GM19035 (cell line): Measurements from ENCODE around the gene ELF3.
"Not testable (repeated sequence)": the region's sequence is repeated elsewhere in the genome, so short reads cannot be mapped to it uniquely, and the experiment has no call there.

ENCODE experiments used
- ATAC-seq: cut with Tn5 transposase; IDR thresholded peaks from one replicate; pipeline ENCODE4 v1.9.1; 2021; ENCODE audit not compliant: unreplicated experiment

ELF3 gene

GRCh38 chr1:202007805-202008489 lies 2.4 kb upstream of the ELF3 start:
- ATAC-seq = no peak

- peak; percentile 54 for ATAC-seq
Observed at GRCh38 chr1:202009326-202010179, 834 bp upstream of the ELF3 start.

DNA sequence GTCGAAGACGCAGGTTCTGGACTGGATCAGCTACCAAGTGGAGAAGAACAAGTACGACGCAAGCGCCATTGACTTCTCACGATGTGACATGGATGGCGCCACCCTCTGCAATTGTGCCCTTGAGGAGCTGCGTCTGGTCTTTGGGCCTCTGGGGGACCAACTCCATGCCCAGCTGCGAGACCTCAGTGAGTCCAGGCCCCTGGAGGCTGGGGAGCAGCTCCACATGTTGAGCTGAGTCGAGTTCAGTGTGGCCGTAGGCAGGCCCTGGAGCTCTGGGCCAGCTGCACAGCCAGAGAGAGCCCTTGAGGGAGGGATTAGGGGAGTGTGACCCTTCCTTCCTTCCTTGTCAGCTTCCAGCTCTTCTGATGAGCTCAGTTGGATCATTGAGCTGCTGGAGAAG lies 1.6 kb downstream of the ELF3 start:
- ATAC-seq = no peak

DNA sequence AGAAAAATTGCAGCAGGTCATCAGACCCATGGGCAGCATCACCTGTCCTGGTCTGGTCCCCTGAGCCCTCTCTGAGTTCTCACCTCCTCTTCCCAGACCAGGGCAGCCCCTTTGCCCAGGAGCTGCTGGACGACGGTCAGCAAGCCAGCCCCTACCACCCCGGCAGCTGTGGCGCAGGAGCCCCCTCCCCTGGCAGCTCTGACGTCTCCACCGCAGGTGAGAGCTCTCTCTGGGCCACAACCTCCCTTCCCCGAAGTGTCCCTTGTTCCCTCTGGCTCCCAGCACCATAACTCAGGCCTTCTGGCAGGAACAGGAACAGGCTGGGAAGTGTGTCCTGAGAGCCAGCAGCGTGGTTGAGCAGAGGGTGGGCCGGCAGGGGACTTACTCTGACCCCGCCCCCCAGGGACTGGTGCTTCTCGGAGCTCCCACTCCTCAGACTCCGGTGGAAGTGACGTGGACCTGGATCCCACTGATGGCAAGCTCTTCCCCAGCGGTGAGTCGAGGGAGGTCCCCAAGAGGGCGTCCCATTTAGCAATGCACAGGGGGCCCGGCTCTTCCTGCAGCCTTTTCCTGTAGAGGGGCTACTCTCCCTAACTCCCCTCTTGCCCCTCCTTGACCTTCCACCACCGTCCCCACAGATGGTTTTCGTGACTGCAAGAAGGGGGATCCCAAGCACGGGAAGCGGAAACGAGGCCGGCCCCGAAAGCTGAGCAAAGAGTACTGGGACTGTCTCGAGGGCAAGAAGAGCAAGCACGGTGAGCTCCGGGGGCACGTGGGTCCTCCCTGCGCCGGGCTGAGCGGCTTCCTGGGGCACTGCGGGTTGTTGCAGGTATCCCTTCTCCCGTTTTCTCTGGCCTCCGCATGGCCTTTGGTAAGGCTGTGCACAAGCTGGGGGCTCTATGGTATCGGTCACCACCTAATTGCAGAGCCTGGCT lies 2.4 kb downstream of the ELF3 start:
- ATAC-seq = no peak

DNA sequence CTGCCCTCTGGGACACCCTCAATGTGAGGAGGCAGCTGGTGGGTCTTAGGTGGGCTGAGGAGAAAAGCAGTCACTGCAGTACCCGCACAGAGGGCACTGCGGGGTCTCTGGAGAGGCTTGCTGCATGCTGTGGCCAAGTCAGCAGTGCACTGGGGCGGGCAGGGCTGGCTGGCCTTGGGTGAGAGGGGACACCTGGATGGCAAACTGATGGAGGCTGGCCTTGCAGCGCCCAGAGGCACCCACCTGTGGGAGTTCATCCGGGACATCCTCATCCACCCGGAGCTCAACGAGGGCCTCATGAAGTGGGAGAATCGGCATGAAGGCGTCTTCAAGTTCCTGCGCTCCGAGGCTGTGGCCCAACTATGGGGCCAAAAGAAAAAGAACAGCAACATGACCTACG lies 3.2 kb downstream of the ELF3 start:
- ATAC-seq = no peak

- no peak for ATAC-seq
Observed at GRCh38 chr1:202014060-202014459, 3.7 kb downstream of the ELF3 start.

- ATAC-seq = no peak
Observed at GRCh38 chr1:202014915-202015661, 4.7 kb downstream of the ELF3 start.

DNA sequence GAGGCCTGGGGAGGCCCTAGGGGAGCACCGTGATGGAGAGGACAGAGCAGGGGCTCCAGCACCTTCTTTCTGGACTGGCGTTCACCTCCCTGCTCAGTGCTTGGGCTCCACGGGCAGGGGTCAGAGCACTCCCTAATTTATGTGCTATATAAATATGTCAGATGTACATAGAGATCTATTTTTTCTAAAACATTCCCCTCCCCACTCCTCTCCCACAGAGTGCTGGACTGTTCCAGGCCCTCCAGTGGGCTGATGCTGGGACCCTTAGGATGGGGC lies 5.2 kb downstream of the ELF3 start:
- ATAC-seq = no peak

GRCh38 chr1:202016022-202016810 lies 5.8 kb downstream of the ELF3 start:
- no peak for ATAC-seq

DNA sequence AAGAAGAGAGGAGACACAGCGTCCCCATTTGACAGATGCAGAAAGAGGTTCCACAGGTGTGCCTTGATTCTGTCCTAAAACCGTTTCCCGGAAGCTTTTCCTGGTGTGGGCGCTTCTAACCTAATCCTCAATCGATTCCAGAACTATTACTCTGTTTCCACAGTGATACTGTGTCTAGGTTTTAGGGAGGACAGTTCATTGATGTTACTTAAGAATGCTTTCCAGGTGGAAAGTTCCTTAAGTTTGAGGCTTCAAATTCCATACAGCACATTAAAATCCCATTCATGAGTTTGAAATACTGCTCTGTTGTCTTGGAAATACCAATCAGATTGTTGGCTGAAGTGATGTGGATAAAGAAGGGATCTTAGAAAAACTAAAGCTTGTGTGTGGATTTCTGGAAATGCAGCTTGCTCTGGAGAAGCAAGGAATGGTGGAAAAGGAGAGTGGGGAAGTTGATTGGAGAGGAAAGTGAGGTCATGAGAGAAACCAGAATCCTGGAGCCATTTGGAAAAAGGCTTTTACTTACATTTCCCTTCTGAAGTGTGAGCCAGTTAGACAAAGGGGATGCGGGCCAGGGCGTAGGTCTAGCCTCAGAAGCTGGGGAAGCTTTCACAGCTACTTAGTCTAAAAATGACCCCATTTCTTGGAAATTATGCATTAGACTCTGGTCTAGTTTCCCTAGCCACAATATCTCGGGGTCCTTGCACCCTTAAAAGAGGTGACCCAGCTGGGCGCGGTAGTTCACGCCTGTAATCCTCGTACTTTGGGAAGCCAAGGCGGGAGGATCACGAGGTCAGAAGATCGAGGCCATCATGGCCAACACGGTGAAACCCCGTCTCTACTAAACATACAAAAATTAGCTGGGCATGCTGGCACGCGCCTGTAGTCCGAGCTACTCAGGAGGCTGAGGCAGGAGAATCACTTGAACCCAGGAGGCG lies 6.7 kb downstream of the ELF3 start:
- ATAC-seq = no peak

DNA sequence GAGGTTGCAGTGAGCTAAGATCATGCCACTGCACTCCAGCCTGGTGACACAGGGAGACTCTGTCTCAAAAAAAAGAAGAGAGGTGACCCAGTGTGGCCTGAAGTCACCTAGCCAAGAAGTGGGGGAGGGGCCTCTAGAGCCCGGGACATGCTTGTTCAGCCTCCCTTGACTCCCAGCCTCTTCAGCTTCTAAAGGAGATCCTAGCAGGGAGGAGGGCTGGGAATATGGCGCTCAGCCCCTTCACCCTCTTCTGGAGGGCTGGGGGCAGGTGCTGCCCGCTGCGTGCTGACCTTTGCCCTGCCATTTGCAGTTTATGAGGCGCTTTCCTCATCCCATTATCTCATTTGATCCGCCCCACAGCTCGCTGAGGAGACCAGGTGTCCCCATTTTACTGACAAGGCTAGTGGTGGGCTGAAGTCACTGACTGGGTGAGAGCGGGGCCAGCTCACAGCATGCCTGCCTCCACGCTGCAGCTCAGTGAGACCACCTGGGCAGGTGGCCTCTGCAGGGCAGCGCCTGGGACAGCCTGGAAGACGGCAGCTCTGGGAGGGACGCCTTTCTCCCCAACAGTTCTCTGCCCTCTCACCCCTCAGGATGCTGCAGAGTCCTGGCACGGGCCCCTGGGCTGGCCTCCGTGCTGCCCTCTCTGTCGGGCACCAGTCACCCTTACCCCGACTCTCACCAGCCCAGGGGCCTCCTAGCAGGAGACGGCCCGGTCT lies 7.5 kb downstream of the ELF3 start:
- ATAC-seq = no peak

- ATAC-seq = no peak
Observed at GRCh38 chr1:202018468-202019234, 8.3 kb downstream of the ELF3 start.

- not testable (repeated sequence) for ATAC-seq
Observed at GRCh38 chr1:202019235-202019558, 8.8 kb downstream of the ELF3 start.

- no peak for ATAC-seq
Observed at GRCh38 chr1:202023001-202023433, 12.6 kb downstream of the ELF3 start.

DNA sequence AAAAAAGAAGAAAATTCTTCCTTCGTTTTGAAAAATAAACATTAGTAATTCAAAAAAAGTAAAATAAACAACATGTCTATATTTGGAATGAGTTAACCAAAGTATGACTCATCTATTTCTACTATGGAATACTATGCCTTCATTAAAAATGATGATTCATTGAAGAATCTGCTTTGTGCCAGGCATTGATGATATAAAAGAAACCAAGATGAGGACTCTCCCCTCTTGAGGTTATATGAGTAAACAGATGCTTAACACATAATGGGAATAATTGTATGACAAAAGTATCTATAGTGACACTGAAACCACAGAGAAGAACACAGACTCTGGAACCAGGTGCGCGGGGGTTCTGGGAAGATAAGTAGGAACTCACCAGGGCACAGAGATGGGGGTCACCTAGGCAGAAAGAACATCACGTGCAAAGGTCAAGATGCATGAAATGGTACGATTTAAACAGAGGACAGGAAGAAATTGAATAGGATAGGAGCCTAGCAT lies 18.8 kb downstream of the ELF3 start:
- ATAC-seq = no peak

GRCh38 chr1:202029727-202030126 lies 19.3 kb downstream of the ELF3 start:
- ATAC-seq = no peak

DNA sequence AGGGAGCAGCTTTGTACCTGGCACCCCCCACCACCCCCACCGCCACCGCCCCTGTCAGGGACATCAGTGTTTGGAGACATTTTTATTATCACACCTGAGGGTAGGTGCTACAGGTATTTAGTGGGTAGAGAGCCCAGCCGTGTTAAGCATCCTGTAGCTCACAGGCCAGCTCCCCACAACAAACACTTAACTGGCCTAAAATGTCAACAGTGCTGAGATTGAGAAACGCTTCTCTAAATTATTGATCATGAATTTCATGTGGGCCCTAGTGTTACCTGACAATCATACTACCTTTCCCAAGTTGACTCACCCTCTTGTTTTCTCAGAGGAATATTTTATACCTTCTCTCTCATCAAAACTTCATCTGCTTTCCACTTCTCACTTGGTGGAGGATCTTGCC lies 21.4 kb downstream of the ELF3 start:
- no peak for ATAC-seq
